HG02943 (cell line): ENCODE data around the gene GSTP1.
"Not testable (repeated sequence)": the region's sequence is repeated elsewhere in the genome, so short reads cannot be mapped to it uniquely, and the experiment has no call there.

Source experiments
- ATAC-seq: cut with Tn5 transposase; IDR thresholded peaks from one replicate; pipeline ENCODE4 v1.9.1; 2021; ENCODE audit warnings: mild to moderate bottlenecking, low read depth, moderate library complexity; ENCODE audit not compliant: unreplicated experiment

GSTP1 gene

DNA sequence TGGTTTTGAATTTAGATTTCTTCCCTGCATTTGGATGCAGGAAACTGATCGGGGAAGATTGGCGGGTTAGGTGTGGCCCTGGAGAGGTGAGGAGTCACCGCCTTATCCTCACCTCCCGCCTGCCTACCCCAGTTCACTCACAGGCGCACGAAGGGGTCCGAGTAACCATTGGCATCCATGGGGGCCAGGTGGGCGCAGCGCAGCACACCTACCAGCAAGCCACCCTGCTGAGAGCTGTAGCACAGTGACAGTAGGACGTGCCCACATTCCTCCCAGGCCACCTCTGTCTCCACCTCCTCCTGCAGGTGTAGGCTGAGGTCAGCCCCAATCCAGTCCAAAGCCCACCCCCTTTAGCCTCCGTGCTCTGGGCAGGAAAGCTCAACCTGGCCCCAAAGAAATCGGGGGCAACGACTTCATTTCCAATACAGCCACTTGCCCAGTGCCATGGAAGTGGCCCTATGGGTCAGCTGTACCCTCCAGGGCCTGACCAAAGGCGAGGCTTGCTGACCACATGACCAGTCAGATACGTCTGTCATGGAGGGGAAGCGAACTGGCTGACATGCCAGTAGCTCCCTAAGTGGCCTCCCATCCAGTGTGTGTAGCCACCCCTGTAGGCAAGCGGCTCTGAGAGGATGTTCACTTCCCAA is 29.8 kb downstream of the GSTP1 start:
- ATAC-seq: no peak

DNA sequence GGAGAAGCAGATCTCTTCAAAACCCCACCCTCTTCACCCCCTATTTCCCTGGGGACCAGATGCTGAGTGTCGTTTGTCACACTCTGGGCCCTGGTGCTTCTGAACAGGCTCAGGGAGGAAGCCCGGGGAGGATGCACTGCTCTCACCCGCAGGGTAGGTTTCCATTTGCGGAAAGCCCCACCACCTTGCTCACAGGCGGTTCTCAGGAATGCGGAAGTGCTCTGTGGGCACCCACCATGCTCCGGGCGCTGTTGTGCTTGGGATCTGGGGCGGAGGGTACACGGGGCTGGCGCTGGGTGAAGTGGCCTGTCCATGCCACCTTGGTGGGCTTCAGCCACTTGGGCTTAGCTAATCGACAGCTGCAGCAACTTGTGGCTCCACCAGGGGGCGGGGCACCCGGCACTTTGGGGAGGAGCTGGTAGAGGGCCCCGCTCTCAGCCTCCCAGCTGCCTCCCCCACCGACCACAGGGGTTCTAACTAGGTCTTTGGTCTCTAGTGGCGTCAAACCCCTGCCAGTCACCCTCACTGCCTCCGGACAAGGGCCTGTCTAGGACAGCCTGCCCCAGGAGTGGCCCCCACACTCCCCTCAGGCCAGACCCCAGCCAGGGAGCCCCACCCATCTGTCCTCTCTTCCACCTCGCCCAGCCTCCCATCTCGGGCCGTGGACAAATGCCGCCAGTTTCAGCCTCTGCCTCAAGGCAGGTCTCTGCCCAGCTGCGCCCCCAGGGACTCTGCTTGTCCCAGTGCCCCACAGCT is 30.5 kb downstream of the GSTP1 start:
- ATAC-seq: peak; percentile 78

DNA sequence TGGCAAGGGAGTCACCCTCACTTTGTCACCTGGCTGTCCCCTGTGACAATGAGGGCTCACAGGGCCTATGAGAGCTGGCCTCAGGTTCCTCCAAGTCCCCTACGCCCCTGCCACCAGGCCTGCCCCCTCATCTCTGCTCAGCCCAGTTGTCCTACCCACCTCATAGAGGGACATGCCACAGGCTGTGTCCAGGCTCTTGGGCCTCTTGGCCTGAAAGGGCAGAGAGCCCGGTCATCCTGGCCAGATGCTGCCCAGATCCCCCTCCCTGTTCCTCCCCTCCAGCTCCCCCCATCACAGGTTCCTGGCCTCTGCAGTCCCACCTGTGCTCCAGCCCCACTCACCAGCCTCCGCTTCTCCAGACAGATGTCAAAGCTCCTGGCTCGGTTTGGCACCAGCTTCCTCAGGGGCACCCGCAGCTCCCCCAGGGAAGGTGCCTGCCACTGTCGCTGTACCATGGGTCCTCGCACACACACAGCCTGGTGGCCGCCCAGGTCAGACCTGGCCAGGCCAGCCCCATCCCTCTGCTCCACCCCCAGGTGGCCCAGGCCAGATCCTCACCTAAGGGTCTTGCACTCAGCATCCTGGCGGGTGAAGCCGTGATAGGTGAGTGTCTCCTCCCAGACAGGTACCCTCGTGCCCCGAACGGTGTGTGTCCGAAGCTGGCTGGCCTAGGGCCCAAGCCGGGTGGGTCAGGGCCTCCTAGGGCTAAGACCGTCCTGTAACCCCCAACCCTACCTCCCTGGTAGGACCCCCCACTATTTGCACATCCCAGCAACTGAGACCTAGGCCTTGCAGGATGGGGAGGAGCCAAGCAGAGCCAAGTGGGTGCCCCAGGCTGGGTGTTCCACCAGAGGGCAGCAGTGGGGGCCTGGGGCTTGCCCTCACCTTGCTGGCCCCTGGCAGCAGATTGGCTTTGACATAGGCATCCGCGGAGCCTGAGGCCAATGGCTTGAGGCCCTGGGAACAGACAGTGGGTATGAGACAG is 31.4 kb downstream of the GSTP1 start:
- ATAC-seq: peak; percentile 6

DNA sequence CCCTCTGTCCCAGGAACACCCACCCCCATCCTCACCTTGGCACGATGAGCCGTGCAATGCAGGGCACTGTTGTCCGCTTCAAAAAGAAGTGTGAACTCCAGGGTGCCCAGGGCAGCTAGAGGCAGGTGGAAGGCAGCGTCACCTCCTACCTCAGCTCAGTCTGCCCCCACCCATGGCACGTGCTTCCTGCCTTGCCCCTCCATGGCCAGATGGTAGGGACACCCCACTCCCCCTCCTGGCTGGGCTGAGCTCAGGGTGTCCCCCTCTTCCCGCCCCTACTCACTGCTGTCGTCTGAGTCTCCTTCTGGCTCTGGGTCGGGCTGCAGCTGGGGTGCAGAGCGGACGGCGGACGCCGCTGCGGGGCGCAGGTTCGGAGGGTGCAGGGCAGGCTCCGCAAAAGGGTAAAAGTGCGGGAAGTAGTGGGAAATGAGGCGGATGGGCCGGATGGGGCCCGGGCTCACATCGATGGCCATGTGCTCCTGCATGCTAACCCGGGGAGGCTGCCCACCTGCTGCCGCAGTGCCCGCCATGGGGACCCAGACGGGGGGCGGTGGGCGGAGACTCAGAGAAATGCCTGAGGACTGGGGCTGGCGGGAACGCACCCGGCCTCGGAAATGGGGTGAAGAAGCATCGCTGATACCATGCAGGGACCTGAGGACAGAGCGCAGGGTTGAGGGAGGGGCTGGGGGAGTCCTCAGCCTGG is 32.3 kb downstream of the GSTP1 start:
- ATAC-seq: no peak

DNA sequence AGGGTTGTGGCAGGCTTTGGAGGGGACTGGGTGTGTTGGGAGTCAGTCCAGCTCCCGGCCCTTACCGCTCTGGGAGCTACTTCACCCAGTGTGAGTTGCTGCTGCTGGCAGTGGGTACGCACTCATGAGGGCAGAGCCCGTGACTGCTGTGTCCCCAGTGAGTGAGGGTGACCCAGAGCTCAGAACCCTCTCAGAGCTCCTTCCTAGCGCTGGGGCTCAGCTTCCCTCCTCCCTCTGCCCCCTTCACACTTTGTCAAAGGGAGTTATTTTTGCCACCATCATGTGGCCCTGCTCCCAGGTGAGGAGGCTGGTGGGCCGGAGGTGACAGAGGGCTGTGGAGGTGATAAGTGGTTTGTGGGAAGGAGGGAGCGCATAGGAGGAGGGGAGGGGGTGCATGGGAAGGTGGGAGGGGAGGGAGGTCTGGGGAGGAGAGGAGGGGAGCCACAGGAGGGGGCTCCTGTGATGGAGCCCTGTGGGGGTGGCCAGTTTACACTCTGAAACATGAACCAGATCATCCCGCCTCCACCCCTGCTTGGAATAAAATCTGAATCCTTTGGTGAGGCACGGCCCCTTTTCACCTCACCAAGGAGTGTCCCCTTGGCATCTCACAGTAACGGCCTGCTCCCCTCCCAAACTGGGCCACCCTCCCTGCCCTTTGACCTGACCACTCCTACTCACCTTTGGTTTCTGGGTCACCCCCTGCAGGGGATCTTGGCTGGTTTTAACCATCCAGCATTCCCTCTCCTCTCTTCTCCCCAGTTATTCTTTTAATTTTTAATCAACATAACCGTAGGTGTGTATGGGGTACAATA is 33.0 kb downstream of the GSTP1 start:
- ATAC-seq: no peak

DNA sequence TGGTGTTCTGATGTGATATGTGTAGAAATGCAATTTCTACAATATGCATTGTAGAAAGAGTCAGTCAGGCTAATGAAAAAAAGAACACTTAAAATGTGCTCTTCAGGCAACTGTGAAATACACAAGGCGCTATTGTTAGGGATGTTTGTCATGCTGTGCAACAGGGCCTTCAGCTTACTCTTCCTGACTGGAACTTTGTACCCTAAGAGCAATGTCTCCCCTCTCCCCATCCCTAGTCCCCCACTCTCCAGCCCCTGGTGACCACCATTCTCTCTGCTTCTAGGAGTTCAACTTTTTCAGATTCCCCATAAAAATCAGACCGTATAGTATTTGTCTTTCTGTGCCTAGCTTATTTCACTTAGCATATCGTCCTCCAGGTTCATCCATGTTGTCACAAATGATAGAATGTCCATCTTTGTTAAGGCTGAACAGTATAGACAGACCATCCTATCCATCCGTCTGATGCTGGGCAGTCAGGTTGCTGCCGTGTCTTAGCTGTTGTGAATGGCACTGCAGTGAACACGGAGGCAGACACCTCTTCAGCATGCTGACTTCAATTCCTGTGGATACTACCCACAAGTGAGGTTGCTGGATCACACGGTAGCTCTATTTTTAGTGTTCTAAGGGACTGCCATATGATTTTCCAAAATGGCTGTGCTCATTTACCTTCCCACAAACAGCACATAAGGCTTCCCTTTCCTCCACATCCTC is 33.8 kb downstream of the GSTP1 start:
- ATAC-seq: no peak

DNA sequence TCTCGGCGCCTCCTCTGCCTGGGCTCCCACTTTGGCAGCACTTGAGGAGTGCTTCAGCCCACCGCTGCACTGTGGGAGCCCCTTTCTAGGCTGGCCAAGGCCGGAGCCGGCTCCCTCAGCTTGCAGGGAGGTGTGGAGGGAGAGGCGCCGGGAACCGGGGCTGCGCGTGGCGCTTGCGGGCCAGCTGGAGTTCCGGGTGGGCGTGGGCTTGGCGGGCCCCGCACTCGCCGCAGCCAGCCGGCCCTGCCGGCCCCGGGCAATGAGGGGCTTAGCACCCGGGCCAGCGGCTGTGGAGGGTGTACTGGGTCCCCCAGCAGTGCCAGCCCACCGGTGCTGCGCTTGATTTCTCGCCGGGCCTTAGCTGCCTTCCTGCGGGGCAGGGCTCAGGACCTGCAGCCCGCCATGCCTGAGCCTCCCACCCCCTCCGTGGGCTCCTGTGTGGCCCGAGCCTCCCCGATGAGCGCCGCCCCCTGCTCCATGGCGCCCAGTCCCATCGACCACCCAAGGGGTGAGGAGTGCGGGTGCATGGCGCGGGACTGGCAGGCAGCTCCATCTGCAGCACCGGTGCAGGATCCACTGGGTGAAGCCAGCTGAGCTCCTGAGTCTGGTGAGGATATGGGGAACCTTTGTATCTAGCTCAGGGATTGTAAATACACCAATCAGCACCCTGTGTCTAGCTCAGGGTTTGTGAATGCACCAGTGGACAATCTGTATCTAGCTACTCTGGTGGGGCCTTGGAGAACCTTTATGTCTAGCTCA is 35.5 kb downstream of the GSTP1 start:
- ATAC-seq: not testable (repeated sequence)

DNA sequence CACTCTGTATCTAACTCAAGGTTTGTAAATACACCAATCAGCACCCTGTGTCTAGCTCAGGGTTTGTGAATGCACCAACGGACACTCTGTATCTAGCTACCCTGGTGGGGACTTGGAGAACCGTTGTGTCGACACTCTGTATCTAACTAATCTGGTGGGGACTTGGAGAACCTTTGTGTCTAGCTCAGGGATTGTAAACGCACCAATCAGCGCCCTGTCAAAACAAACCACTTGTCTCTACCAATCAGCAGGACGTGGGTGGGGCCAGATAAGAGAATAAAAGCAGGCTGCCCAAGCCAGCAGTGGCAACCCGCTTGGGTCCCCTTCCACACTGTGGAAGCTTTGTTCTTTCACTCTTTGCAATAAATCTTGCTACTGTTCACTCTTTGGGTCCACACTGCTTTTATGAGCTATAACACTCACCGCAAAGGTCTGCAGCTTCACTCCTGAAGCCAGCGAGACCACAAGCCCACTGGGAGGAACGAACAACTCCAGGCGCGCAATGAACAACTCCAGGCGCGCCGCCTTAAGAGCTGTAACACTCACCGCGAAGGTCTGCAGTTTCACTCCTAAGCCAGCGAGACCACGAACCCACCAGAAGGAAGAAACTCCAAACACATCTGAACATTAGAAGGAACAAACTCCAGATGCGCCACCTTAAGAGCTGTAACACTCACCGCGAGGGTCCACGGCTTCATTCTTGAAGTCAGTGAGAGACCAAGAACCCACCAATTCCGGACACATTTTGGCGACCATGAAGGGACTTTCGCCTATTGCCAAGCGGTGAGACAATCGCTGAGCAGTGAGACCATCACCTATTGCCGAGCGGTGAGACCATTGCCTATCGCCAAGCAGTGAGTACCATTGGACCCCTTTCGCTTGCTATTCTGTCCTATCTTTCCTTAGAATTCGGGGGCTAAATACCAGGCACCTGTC is 36.3 kb downstream of the GSTP1 start:
- ATAC-seq: not testable (repeated sequence)

DNA sequence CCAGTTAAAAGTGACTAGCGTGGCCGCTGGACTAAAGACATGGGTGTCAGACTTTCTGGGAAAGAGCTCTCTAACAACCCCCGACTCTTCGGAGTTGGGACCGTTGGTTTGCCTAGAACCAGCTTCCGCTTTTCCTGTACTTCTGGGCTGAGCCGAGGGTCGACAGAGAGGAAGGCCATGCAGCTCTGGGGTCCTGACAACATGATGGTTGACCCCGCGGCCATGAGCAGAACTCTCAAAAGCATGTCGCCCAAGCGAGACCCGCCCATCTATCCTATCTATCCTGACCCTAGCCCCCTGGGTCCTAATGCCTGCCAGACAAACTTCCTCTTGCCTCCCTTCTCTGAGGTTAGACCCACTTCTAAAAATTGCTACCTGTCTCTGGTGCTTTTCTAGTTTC is 37.0 kb downstream of the GSTP1 start:
- ATAC-seq: not testable (repeated sequence)

DNA sequence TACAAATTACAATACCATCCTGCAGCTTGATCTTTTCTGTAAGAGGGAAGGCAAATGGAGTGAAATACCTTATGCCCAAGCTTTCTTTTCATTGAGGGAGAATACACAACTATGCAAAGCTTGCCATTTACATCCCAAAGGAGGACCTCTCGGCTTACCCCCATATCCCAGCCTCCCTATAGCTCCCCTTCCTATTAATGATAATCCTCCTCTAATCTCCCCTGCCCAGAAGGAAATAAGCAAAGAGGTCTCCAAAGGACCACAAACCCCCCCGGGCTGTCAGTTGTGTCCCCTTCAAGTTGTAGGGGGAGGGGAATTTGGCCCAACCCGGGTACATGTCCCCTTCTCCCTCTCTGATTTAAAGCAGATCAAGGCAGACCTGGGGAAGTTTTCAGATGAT is 38.3 kb downstream of the GSTP1 start:
- ATAC-seq: not testable (repeated sequence)

DNA sequence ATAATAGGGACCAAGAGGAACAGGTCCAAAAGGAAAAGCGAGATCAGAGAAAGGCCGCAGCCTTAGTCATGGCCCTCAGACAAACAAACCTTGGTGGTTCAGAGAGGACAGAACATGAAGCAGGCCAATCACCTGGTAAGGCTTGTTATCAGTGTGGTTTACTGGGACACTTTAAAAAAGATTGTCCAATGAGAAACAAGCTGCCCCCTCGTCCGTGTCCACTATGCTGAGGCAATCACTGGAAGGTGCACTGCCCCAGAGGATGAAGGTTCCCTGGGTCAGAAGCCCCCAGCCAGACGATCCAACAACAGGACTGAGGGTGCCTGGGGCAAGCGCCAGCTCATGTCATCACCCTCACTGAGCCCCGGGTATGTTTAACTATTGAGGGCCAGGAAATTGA is 39.3 kb downstream of the GSTP1 start:
- not testable (repeated sequence) for ATAC-seq

DNA sequence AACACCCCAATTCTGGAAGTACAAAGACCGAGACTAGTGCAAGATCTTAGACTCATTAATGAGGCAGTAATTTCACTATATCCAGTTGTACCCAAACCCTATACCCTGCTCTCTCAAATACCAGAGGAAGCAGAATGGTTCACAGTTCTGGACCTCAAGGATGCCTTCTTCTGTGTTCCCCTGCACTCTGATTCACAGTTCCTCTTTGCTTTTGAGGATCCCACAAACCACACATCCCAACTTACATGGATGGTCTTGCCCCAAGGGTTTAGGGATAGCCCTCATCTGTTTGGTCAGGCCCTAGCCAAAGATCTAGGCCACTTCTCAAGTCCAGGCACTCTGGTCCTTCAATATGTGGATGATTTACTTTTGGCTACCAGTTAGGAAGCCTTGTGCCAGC is 40.2 kb downstream of the GSTP1 start:
- not testable (repeated sequence) for ATAC-seq

DNA sequence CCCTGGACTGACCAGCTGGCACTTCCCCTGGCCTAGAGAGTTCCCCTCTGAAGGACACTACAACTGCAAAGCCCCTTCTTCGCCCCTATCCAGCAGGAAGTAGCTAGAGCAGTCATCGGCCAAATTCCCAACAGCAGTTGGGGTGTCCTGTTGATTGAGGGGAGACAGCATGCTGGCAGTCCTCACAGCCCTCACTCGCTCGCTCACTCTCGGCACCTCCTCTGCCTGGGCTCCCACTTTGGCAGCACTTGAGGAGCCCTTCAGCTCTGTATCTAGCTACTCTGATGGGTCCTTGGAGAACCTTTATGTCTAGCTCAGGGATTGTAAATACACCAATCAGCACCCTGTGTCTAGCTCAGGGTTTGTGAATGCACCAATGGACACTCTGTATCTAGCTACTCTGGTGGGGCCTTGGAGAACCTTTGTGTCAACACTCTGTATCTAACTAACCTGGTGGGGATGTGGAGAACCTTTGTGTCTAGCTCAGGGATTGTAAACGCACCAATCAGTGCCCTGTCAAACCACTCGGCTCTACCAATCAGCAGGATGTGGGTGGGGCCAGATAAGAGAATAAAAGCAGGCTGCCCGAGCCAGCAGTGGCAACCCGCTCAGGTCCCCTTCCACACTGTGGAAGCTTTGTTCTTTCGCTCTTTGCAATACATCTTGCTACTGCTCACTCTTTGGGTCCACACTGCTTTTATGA is 42.7 kb downstream of the GSTP1 start:
- not testable (repeated sequence) for ATAC-seq

DNA sequence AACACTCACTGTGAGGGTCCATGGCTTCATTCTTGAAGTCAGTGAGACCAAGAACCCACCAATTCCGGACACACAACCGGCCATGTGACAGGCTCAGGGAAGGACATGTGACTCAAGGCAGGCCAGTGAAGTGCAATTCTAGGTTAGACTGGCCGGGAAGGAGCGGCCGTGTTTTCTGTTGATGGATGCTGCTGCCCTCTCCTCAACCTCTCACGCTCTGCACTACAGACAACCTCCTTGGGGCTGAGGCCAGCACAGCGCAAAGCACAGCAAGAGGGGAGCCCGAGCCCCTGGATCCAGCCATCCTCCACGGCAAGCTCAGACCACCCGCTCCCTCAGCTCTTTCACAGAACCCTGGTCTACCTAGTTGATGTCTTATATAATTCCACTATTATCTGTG is 43.4 kb downstream of the GSTP1 start:
- ATAC-seq: no peak

DNA sequence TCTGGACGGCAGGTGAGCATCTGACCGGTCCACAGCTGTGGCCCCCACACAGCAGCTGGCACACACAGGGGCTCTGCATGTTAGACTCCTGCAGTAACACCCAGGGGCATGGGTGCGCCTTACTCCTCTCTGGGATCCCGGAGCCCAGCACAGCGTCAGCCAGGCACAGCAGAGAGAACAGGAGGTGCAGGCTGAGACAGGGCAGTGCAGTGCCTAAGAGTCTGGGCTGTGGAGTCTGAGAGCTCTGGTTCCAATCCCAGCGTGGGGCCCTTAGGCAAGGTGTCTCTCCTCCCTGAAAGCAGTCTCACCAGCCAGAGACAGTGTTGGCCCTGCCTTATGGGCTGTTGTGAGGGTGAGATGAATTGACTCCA is 43.8 kb downstream of the GSTP1 start:
- ATAC-seq: no peak

DNA sequence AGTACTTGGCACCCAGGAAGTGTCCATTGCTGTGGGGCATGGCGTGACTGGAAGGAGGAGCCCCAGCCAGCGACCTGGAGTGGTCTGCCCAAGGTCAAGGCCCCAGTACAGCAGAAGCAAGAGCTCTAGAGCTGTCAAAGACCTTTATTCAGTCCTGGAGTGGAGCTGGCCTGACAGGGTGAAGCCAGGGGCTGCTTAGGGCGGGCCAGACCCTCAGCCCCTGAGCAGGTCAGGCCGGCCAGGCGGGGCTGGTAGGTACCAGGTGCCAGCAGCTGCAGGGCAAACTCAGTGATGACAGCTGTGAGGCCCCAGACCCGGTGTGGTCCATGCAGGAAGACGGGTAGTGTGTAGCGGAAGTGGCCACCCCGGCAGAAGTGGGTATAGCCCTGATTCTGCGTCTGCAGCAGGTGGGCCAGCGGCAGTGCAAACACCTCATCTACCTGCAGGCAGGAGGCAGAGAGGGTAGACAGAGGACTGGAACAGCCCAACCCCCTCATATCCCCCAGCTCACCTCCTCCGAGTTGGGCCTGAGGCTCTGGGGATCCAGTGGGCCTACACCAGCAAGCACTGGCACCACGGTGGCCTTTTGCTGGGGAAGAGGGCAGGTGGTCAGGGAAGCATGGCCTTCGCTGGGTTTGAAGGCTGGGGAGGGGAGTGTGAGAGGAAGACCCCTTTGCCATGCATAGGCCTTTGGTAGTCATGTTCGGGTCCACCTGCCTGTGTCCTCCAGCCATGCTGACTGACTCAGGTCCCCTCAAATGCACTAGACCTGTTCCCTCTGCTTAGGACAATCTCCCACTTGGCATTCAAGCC is 44.4 kb downstream of the GSTP1 start:
- ATAC-seq: no peak
